Central memory CD8-positive, alpha-beta T cell (primary cell): Measurements from ENCODE around the gene TDRD12.
"Not testable (repeated sequence)": the region's sequence is repeated elsewhere in the genome, so short reads cannot be mapped to it uniquely, and the experiment has no call there.

ENCODE experiments used
- ATAC-seq: fragments of 150-1000 bp; cut with Tn5 transposase; replicated peaks from 2 replicates; pipeline ENCODE4 v1.10.0; 2022; ENCODE audit warnings: mild to moderate bottlenecking, moderate FRiP score, moderate number of reproducible peaks; ENCODE audit not compliant: poor library complexity, severe bottlenecking; ENCODE audit errors: extremely low read depth
- DNase-seq, 2 donors: peaks; one replicate each; pipeline ENCODE4 v3.0.0; 2021; ENCODE audit warnings: low spot score in 2 of 2
- H3K27ac Mint-ChIP-seq: one replicate; pipeline ENCODE4 v1.8.0; 2022; ENCODE audit warnings: low read depth, mild to moderate bottlenecking, moderate library complexity, mixed read lengths
- H3K27me3 Mint-ChIP-seq: one replicate; pipeline ENCODE4 v1.8.0; 2022; ENCODE audit warnings: mixed read lengths
- H3K36me3 Mint-ChIP-seq: one replicate; pipeline ENCODE4 v1.8.0; 2022; ENCODE audit warnings: mild to moderate bottlenecking, moderate library complexity, mixed read lengths; ENCODE audit not compliant: insufficient read depth
- H3K4me1 Mint-ChIP-seq: one replicate; pipeline ENCODE4 v1.8.0; 2022; ENCODE audit warnings: mixed read lengths
- H3K4me3 Mint-ChIP-seq: one replicate; pipeline ENCODE4 v1.8.0; 2022; ENCODE audit warnings: mild to moderate bottlenecking, moderate library complexity, mixed read lengths
- H3K9me3 Mint-ChIP-seq: one replicate; pipeline ENCODE4 v1.8.0; 2022; ENCODE audit warnings: mixed read lengths

The TDRD12 gene

DNA sequence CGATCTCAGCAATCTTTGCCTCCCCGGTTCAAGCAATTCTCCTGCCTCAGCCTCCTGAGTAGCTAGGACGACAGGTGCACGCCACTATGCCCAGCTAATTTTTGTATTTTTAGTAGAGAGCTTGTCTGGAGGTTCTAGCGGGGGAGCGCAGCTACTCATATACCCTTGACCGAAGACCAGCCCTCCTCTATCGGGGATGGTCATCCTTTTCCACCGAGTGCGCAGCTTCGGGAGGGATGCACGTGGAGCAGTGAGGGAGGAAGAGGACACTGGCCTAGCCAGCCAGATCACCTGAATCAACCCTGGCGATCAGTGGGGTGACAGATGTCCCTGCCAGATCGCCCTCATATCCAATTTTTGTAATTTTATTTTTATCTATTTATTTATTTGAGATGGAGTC, 143.2 kb downstream of the TDRD12 start:
- Mint-ChIP-seq H3K27me3 (no peaks in the 10 kb centered on the region), H3K36me3 (no peaks in the 10 kb centered on the region), H3K9me3 (no peaks in the 10 kb centered on the region), H3K4me1 (no peaks in the 10 kb centered on the region), H3K4me3 (no peak overlapping the region), H3K27ac (no peak overlapping the region)
- DNase-seq (no peak), ATAC-seq (no peak)

DNA sequence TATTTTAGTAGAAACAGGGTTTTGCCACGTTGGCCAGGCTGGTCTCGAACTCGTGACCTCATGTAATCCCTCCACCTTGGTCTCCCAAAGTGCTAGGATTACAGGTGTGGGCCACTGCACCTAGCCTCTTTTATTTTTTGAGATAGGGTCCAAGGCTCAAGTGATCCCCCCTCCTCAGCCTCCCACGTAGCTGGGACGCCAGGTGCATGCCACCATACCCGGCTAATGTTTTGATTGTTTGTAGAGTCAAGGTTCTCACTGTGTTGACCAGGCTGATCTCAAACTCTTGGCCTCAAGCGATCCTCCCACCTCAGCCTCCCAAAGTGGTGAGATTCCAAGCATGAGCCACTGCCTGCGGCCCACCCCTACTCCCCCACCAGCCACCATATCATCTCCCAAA, 143.7 kb downstream of the TDRD12 start:
- DNase-seq (no peak), ATAC-seq (no peak)
- H3K36me3 Mint-ChIP-seq = no peaks in the 10 kb centered on the region
- no peaks in the 10 kb centered on the region for H3K4me1 Mint-ChIP-seq
- no peaks in the 10 kb centered on the region for H3K27me3 Mint-ChIP-seq
- no peaks in the 10 kb centered on the region for H3K9me3 Mint-ChIP-seq
- no peak overlapping the region for H3K27ac Mint-ChIP-seq
- no peak overlapping the region for H3K4me3 Mint-ChIP-seq

DNA sequence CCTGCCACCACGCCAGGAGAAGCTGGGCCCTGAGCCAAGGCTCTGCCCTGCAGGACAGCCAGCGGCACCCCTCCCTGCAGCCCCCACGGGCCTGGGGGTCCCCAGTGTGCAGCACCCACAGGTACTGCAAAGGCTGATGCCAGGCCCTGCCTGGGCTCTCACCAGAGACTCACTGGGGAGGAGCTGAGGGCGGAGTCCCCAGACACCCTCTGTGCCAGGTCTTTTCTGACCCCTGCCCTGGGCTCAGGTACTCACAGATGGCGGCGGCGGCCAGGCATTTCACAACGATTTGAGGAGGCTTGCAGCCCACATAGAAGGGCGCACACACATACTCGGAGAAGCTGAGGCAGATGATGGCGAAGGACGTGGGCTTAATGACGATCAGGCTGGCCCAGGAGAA, 144.3 kb downstream of the TDRD12 start:
- ATAC-seq = no peak
- no peaks in the 10 kb centered on the region for H3K27me3 Mint-ChIP-seq
- no peak for DNase-seq
- no peaks in the 10 kb centered on the region for H3K9me3 Mint-ChIP-seq
- H3K27ac Mint-ChIP-seq = no peak overlapping the region
- H3K4me3 Mint-ChIP-seq = no peak overlapping the region
- no peaks in the 10 kb centered on the region for H3K4me1 Mint-ChIP-seq
- H3K36me3 Mint-ChIP-seq = no peaks in the 10 kb centered on the region

DNA sequence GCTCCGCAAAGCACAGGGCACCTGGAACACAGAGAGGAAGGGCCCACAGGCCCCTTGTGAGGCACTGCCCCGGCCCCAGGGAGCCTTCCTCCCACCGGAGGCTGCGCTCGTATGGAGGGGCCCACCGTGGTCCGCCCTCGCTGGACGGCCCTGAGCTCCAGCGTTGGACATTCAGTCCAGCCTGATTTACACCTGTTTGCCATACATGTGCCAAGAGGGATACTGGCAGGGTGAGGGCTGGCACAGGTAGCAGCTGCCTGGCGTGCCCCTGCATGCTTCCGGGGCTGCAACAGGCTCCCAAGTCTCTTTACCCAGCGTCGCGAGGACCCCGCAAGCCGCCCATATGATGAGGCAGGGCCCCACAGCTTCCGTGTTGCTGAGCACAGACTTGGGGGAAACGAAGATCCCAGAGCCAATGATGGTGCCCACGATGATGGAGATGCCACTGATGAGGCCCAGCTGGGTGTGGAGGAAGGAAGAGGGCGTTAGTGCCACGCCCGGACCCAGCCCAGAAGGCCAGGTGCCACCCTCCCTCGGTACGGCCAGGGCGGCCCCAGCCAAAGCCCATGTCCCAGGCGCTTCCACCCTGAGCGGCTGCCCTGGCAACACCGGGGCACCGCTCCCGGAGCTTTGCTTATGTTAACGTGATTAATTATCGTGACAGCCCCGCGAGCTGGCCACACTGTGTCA, 144.9 kb downstream of the TDRD12 start:
- H3K9me3 Mint-ChIP-seq = no peaks in the 10 kb centered on the region
- ATAC-seq (no peak), DNase-seq (no peak)

DNA sequence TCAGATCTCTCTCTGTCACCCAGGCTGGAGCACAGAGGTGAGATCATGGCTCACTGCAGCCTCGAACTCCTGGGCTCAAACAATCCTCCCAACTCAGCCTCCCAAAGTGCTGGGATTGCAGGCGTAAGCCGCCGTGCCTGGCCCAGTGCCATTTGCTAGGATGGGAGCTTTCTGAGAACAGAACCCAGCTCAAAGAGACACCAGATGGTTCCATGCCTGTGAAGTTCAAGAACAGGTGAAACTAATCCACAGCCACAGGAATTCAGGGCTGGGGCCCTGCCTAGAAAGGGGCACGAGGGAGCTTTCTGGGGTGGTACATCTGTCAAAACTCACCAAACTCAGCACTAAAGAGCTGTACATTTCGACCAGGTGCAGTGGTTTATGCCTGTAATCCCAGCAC, 145.8 kb downstream of the TDRD12 start:
- no peaks in the 10 kb centered on the region for H3K27me3 Mint-ChIP-seq
- H3K27ac Mint-ChIP-seq = no peak overlapping the region
- H3K9me3 Mint-ChIP-seq = no peaks in the 10 kb centered on the region
- H3K36me3 Mint-ChIP-seq = no peaks in the 10 kb centered on the region
- no peak overlapping the region for H3K4me3 Mint-ChIP-seq
- no peaks in the 10 kb centered on the region for H3K4me1 Mint-ChIP-seq
- ATAC-seq = no peak
- no peak for DNase-seq

More for the DNA sequence above, 144.9 kb downstream of the TDRD12 start:
- H3K27ac Mint-ChIP-seq = no peak overlapping the region
- no peak overlapping the region for H3K4me3 Mint-ChIP-seq
- no peaks in the 10 kb centered on the region for H3K4me1 Mint-ChIP-seq
- H3K27me3 Mint-ChIP-seq = no peaks in the 10 kb centered on the region
- no peaks in the 10 kb centered on the region for H3K36me3 Mint-ChIP-seq

DNA sequence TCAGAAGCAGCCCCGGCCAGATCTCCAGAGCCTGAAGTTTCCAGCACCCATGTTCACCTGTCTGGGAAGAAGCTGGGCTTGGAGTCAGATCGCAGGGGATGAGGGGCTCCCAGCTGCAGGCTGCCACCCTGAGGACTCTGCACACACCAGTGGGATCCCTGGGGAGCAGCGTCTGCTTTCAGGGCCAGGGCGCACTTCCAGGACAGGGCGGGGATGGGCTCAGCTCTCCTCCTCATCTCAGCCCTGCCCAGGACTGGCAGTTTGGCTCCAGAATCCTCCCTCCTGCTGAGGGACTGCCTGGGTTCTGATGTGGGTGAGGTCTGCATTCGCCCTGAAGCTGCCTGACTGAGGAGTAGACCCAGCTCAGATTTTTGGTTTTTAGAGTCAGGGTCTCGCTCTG, 146.5 kb downstream of the TDRD12 start:
- Mint-ChIP-seq H3K9me3 (no peaks in the 10 kb centered on the region), H3K4me3 (no peak overlapping the region), H3K27ac (no peak overlapping the region), H3K27me3 (no peaks in the 10 kb centered on the region), H3K4me1 (no peaks in the 10 kb centered on the region), H3K36me3 (no peaks in the 10 kb centered on the region)
- DNase-seq (no peak), ATAC-seq (no peak)

DNA sequence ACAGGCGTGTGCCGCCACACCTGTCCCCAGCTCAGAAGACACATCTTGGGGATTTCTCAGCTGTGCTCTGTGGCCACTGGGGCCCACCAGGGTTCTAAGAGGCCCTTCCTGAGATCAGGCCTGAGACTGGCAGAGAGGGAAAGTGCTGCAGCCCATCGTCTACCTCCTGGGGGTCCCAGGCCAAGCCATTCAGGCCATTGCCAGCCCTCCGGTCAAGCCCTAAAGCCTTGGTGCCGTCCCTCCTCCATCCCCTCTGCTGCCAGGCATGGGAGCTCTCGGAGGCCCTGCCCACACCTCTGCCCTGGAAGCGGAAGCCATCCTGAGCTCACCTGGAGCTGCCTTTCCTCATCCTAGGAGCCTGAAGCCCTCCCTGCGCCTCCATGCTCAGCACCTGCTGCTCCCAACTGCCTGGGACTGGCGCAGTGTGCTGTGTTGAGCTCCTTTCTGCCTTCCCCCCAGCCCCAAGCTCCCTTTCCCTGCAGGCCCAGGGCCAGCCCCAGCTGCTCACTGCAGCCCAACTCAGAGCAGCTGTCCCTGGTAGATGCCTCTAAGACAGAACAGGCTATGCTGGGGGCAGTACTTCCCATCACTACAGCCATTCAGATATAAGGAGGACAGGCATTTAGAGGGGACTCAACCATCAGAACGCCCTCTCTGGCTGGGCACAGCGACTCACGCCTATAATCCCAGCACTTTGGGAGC, 147.1 kb downstream of the TDRD12 start:
- Mint-ChIP-seq H3K36me3 (no peaks in the 10 kb centered on the region), H3K27me3 (no peaks in the 10 kb centered on the region), H3K9me3 (no peaks in the 10 kb centered on the region), H3K27ac (no peak overlapping the region), H3K4me3 (no peak overlapping the region), H3K4me1 (no peaks in the 10 kb centered on the region)
- DNase-seq (no peak), ATAC-seq (no peak)

DNA sequence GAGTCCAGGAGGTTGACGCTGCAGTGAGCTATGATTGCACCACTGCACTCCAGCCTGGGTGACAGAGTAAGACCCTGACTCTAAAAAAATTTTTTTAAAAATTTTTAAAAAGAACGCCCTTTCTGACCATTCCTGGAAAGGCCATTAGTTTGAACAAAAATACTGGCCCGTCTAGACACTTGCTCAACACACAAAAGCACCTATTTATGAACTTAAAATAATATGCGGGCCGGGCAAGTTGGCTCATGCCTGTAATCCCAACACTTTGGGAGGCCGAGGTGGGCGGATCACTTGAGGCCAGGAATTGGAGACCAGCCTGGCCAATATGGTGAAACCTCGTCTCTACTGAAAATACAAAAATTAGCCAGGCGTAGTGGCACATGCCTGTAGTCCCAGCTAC, 147.9 kb downstream of the TDRD12 start:
- H3K9me3 Mint-ChIP-seq, H3K4me3 Mint-ChIP-seq, H3K27me3 Mint-ChIP-seq, H3K36me3 Mint-ChIP-seq, DNase-seq, ATAC-seq, H3K27ac Mint-ChIP-seq, H3K4me1 Mint-ChIP-seq: not testable (repeated sequence)

DNA sequence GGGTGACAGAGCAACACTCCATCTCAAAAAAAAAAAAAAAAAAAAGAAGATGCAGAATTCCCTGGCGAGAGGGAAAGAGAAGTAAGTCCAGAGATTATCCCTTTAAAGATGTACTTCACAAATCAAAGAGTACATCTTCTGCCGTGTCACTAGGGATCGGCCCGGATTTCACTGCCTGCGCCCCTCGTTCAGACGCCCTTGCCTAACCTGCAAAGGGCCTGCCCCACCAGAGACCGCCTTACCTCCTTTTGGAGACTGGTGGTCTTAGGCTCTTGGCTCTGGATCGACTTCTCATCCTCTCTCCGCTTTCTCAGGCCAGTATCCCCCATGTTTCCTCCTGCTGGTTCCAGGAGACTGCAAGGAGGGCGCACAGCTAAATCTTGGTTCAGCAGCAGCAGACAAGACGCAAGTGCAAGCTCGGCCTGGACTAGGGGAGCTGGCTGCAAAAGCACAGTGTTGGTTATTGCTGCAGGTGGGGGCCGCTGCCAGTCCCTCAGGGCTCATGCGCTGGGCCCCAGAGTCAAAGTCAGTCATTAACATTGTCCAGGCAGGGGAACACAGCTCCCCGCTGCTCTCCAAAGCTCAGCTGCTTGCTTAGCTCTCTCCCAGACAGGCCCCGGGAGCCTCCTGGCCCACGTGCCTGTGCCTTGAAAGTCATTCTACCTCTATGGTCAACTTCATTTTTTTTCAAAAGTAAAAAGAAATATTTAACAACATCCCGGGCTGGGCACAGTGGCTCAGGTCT, 148.8 kb downstream of the TDRD12 start:
- no peak overlapping the region for H3K4me3 Mint-ChIP-seq
- no peak for ATAC-seq
- no peaks in the 10 kb centered on the region for H3K36me3 Mint-ChIP-seq

DNA sequence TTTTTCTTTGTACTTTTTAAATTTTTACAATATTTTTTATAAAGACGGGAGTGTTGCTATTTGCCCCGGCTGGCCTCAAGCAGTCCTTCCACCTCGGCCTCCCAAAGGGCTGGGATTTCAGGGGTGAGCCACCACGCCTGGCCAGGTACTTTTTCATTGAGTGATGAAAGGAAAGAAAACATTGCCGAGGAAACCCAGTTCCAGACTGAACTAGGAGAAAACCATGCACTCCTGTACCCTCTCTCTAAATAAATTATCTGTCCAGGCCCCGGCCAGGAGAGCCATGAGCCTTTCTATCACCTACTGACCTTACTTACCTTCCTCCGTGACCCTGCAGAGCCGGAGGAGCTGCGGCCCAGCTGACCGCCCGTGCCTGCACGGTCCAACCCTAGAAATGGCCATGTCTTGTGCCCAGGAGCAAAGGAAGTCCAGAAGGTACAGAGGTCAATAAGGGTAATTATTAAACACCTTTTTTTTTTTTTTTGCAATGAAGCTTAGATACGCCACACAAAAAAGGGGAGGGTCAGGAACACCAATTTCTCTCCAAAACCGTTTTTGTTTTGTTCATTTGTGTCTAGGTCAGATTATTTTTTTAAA, 149.9 kb downstream of the TDRD12 start, which contains the start of gene SLC7A9:
Gene SLC7A9 (minus strand): TSS at position 399 of the 597 bp plus-strand sequence. CDS start 1,233 bp downstream, outside the sequence.
- no peak for ATAC-seq
- H3K9me3 Mint-ChIP-seq = no peaks in the 10 kb centered on the region
- H3K4me3 Mint-ChIP-seq = no peak within 1 kb of the TSS
- DNase-seq = no peak
- no peaks in the 10 kb centered on the region for H3K27me3 Mint-ChIP-seq
- no peaks in the 10 kb centered on the region for H3K4me1 Mint-ChIP-seq
- no peaks in the 10 kb centered on the region for H3K36me3 Mint-ChIP-seq
- no peak within 1 kb of the TSS for H3K27ac Mint-ChIP-seq

More for the DNA sequence above, 148.8 kb downstream of the TDRD12 start:
- DNase-seq = no peak
- H3K27ac Mint-ChIP-seq = no peak overlapping the region
- no peaks in the 10 kb centered on the region for H3K9me3 Mint-ChIP-seq
- no peaks in the 10 kb centered on the region for H3K27me3 Mint-ChIP-seq
- no peaks in the 10 kb centered on the region for H3K4me1 Mint-ChIP-seq

DNA sequence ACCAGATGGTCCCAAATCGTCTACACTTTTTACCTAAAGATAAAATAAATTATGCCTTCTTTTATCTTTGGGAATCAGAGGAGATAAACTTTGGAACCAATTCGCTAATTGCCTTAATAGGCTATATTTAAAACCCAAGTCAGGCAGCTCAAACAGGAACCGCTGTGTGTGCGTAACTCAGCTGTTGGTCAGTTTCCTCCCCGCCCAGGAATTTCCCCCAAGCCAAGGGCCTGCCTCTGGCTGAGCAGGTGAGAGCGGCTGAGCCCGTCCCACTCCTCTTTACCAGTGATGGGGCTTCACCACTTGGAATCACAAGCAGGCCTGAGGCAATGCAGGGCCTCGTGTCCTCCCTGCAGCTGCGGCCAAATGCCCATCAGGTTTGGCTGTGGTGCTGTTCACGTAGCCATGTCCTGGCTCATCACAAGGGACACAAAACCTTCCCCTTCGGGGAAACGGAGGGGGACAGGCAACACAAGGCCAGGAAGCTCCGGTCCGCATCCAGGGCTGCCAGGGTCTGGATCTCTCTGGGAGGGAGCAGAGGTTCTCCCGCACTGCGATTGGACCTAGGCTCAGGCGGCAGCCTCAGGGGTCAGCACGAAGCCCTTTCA, 150.5 kb downstream of the TDRD12 start:
- H3K4me3 Mint-ChIP-seq = no peak overlapping the region
- no peaks in the 10 kb centered on the region for H3K36me3 Mint-ChIP-seq
- H3K27ac Mint-ChIP-seq = no peak overlapping the region
- no peaks in the 10 kb centered on the region for H3K9me3 Mint-ChIP-seq
- ATAC-seq = no peak
- H3K4me1 Mint-ChIP-seq = no peaks in the 10 kb centered on the region
- no peaks in the 10 kb centered on the region for H3K27me3 Mint-ChIP-seq
- DNase-seq = no peak

DNA sequence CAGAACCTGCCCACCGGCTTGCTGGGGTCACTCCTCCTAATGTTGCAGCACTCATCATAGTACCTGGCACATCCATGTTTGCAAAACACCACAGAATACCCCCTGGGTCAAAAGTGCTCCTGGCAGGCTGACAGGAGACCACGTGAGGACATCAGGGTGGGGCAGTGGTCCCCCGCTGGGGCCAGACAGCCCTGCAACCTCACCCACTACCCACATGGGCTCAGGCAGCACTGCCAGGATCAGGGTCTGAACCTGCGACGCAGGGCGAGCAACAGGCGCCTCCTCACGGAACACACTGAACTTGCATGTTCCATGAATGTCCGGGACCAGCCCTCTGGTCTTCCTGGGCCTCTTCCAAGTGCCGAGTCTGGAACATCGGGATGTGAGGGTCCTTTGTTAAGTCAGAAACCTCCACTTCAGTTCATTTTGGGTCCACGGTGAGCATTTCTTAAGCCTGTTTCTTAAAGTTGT, 151.4 kb downstream of the TDRD12 start:
- no peaks in the 10 kb centered on the region for H3K4me1 Mint-ChIP-seq
- H3K4me3 Mint-ChIP-seq = no peak overlapping the region
- DNase-seq (no peak), ATAC-seq (no peak)
- H3K9me3 Mint-ChIP-seq = no peaks in the 10 kb centered on the region
- H3K27me3 Mint-ChIP-seq = no peaks in the 10 kb centered on the region
- H3K36me3 Mint-ChIP-seq = no peaks in the 10 kb centered on the region
- H3K27ac Mint-ChIP-seq = no peak overlapping the region
